Endothelial cell of umbilical vein (primary cell): ENCODE results near the gene PTDSS2. TPM values are rescaled to one million over a fixed set of nuclear protein-coding genes. Genes with fewer than 3 reads are reported as not detected.

ENCODE experiments used
- BruUV-seq: library from RNA; stranded (reverse); fragments of 400-500 nt; replicated peaks from 2 replicates; lab custom pipeline; 2021; lab: Mats Ljungman, UMichigan
- CTCF ChIA-PET: fragments of 300-600, 350-600 bp; sonication (Branson Sonifier 250); formaldehyde crosslinking; loops from one replicate; lab custom pipeline; 2021; ENCODE audit warnings: antibody characterized with exemption, inconsistent platforms; lab: Charles Lee
- POLR2A ChIA-PET: fragments of 300-600, 350-600 bp; sonication (Branson Sonifier 250); formaldehyde crosslinking; loops from one replicate; lab custom pipeline; 2021; ENCODE audit warnings: antibody characterized with exemption, inconsistent platforms; lab: Charles Lee
- DNase-seq: peaks from one replicate; pipeline ENCODE4 v3.0.0-alpha.2; 2011; ENCODE audit warnings: low read depth, low spot score
- FAIRE-seq: peaks from 2 replicates; lab custom pipeline; 2011; peaks lifted over from hg19 to GRCh38; lab: Jason Lieb, UNC
- H2AFZ ChIP-seq: 2 replicates; pipeline ENCODE4 v1.6.0; 2012; ENCODE audit warnings: low read depth, low read length, control low read depth, inconsistent platforms
- H3K27ac ChIP-seq: 2 replicates; pipeline ENCODE4 v1.5.1; 2011; ENCODE audit warnings: low read depth, mild to moderate bottlenecking, control low read depth, low read length, moderate library complexity; ENCODE audit not compliant: insufficient read depth
- H3K27me3 ChIP-seq, 2 experiments: 2 replicates each; pipeline versions ENCODE4 v1.6.0 to v1.6.1; 2011; ENCODE audit warnings: low read length in 2 of 2, mixed read lengths in 1 of 2; ENCODE audit not compliant: control insufficient read depth in 2 of 2, insufficient read depth in 2 of 2
- H3K36me3 ChIP-seq, 2 experiments: 2 replicates in 1 of 2; 3 replicates in 1 of 2; pipeline ENCODE4 v1.5.1; 2011; ENCODE audit warnings: low read length in 2 of 2, mild to moderate bottlenecking in 1 of 2, moderate library complexity in 1 of 2; ENCODE audit not compliant: control insufficient read depth in 2 of 2, insufficient read depth in 2 of 2; ENCODE audit errors: extremely low read depth in 1 of 2
- H3K4me1 ChIP-seq: 3 replicates; pipeline ENCODE4 v1.5.1; 2011; ENCODE audit warnings: mild to moderate bottlenecking, low read length; ENCODE audit not compliant: control insufficient read depth, insufficient read depth; ENCODE audit errors: extremely low read depth
- H3K4me2 ChIP-seq: 2 replicates; pipeline ENCODE4 v1.6.1; 2011; ENCODE audit warnings: low read length, control low read depth, mixed read lengths; ENCODE audit not compliant: insufficient read depth
- H3K4me3 ChIP-seq, 3 experiments: fragments of 200-600 bp in 1 of 3; sonication (generic), shearing (Covaris generic) in 1 of 3; replicated peaks in 1 of 3; 2 replicates each; pipeline ENCODE4 v1.5.1; 2011 to 2016; ENCODE audit warnings: control low read depth in 3 of 3, low read length in 3 of 3, mild to moderate bottlenecking in 2 of 3, inconsistent platforms in 1 of 3, low read depth in 1 of 3, moderate library complexity in 1 of 3; ENCODE audit not compliant: insufficient read depth in 1 of 3
- H3K79me2 ChIP-seq: 2 replicates; pipeline ENCODE4 v1.6.0; 2012; ENCODE audit warnings: low read length, inconsistent platforms; ENCODE audit not compliant: control insufficient read depth, insufficient read depth
- H3K9ac ChIP-seq: replicated peaks from 2 replicates; pipeline ENCODE3; 2011; ENCODE audit warnings: low read length, control low read depth; ENCODE audit not compliant: insufficient read depth; ENCODE audit errors: extremely low read depth
- H3K9me1 ChIP-seq: replicated peaks from 3 replicates; pipeline ENCODE4 v1.6.0; 2011; ENCODE audit warnings: mild to moderate bottlenecking, low read length; ENCODE audit not compliant: control insufficient read depth, insufficient read depth; ENCODE audit errors: extremely low read depth
- H3K9me3 ChIP-seq: replicated peaks from 2 replicates; pipeline ENCODE4 v1.5.1; 2012; ENCODE audit warnings: low read length, inconsistent platforms; ENCODE audit not compliant: control insufficient read depth, insufficient read depth
- H4K20me1 ChIP-seq: replicated peaks from 2 replicates; pipeline ENCODE3; 2011; ENCODE audit warnings: mild to moderate bottlenecking, low read length; ENCODE audit not compliant: control insufficient read depth, insufficient read depth; ENCODE audit errors: extremely low read depth
- EZH2 ChIP-seq: IDR thresholded peaks from 2 replicates; pipeline ENCODE4 v1.6.1; 2012; ENCODE audit warnings: borderline replicate concordance, low read depth, mild to moderate bottlenecking, moderate library complexity, low read length, inconsistent platforms; ENCODE audit not compliant: severe bottlenecking
- FOS ChIP-seq: IDR thresholded peaks from 2 replicates; pipeline ENCODE4 v1.6.1; 2011; ENCODE audit warnings: mild to moderate bottlenecking, low read length, moderate library complexity, borderline replicate concordance; ENCODE audit not compliant: insufficient read depth
- GATA2 ChIP-seq: IDR thresholded peaks from 2 replicates; pipeline ENCODE4 v1.7.0; 2011; ENCODE audit warnings: low read depth, mild to moderate bottlenecking, moderate library complexity, mixed read lengths, low read length; ENCODE audit not compliant: insufficient read length, insufficient read depth
- JUN ChIP-seq: IDR thresholded peaks from 2 replicates; pipeline ENCODE4 v1.6.1; 2011; ENCODE audit warnings: borderline replicate concordance, low read depth; ENCODE audit not compliant: insufficient read length, insufficient read depth
- MYC ChIP-seq: IDR thresholded peaks from one replicate; pipeline ENCODE4 v1.6.1; 2011; ENCODE audit warnings: mild to moderate bottlenecking, low read depth, low read length
- POLR2A ChIP-seq: IDR thresholded peaks from 2 replicates; pipeline ENCODE4 v1.6.1; 2012; ENCODE audit warnings: low read depth, mild to moderate bottlenecking, control low read depth, low read length
- POLR2AphosphoS5 ChIP-seq: IDR thresholded peaks from 2 replicates; pipeline ENCODE4 v1.6.1; 2012; ENCODE audit warnings: low read depth, mild to moderate bottlenecking, control low read depth, low read length, moderate library complexity; ENCODE audit not compliant: insufficient read depth
- dilution Hi-C: fragments of 300-500 bp; cut with MboI; formaldehyde crosslinking; loops from one replicate; pipeline ENCODE4 v1.15.0; 2019; ENCODE audit warnings: low sequenced_read_pairs; ENCODE audit not compliant: extremely low pct_ligation_motif_present
- intact Hi-C: fragments of 100-400 bp; cut with micrococcal nuclease; formaldehyde crosslinking; loops from one replicate; pipeline ENCODE4 v1.10.0; 2022
- polyA plus RNA-seq, 4 experiments: library from polyadenylated mRNA; depleted of rRNA in 3 of 4; stranded (reverse) in 3 of 4; unstranded in 1 of 4; fragments of >200 nt; gene quantifications; 2 replicates each; pipeline versions ENCODE4 v1.2.1 to v1.2.3, GENCODE V29; 2011 to 2012; ENCODE audit warnings: missing spikeins in 1 of 4
- total RNA-seq: library from RNA; stranded (reverse); gene quantifications from 2 replicates; pipeline ENCODE4 v1.2.3, GENCODE V29; 2021
- TF ChIP-seq, protein P1 (sequence below), 2 donors: IDR thresholded peaks; 1 replicate in 1 of 2; 2 replicates in 1 of 2; pipeline ENCODE4 v1.5.1; 2011; ENCODE audit warnings: low read length in 2 of 2, mild to moderate bottlenecking in 2 of 2, moderate library complexity in 2 of 2, control low read depth in 1 of 2, inconsistent platforms in 1 of 2, low read depth in 1 of 2; ENCODE audit not compliant: insufficient read depth in 1 of 2; ENCODE audit errors: extremely low read depth in 1 of 2
- TF ChIP-seq, protein P2 (sequence below): IDR thresholded peaks from 2 replicates; pipeline ENCODE4 v1.6.1; 2011; ENCODE audit not compliant: insufficient read depth, insufficient read length

PTDSS2 gene
- total and polyA plus RNA-seq, 2 donors (not counting 3 experiments of a cell fraction or from before 2014, with no cell fraction given): 41.4 to 46.8 TPM

DNA sequence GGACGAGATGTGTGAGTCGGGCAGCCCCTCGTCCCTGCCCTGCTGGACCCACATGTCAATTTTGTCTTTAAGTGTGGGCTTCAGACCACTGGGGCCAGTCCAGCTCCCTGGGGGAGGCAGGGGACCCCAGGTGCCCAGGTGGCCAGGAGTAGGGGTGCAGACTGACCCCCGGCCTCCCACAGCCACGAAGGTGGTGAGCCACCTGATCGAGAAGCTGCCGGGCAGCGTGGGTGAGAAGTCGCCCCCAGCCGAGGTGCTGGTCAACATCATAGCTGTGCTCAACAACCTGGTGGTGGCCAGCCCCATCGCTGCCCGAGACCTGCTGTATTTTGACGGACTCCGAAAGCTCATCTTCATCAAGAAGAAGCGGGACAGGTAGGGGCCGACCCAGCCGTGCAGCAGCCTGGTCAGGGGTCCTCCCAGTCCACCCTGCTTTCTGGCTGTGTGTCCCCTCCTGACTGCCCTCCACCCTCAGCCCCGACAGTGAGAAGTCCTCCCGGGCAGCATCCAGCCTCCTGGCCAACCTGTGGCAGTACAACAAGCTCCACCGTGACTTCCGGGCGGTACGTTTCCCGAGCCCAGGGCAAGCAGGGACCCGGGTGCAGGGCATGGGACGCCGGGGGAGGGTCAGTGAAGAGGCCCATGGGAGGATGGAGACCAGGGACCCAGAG, 46.2 kb upstream of the PTDSS2 start:
- Histone ChIP-seq H3K27ac (no peak overlapping the region), H3K79me2 (no peaks in the 10 kb centered on the region), H3K27me3 (peaks cover 0 to 3% of the 10 kb centered on the region in 2 experiments), H3K4me2 (no peak overlapping the region), H3K4me1 (peaks cover 5% of the 10 kb centered on the region), H3K36me3 (no peaks in the 10 kb centered on the region), H3K9me1 (no peaks in the 10 kb centered on the region), H4K20me1 (no peaks in the 10 kb centered on the region), H2AFZ (no peak overlapping the region), H3K9ac (no peak overlapping the region), H3K9me3 (no peaks in the 10 kb centered on the region), H3K4me3 (no peak overlapping the region)
- no peak for TF ChIP-seq EZH2
- no peak for TF ChIP-seq JUN
- no peak for TF ChIP-seq FOS
- TF ChIP-seq, protein P1, sequence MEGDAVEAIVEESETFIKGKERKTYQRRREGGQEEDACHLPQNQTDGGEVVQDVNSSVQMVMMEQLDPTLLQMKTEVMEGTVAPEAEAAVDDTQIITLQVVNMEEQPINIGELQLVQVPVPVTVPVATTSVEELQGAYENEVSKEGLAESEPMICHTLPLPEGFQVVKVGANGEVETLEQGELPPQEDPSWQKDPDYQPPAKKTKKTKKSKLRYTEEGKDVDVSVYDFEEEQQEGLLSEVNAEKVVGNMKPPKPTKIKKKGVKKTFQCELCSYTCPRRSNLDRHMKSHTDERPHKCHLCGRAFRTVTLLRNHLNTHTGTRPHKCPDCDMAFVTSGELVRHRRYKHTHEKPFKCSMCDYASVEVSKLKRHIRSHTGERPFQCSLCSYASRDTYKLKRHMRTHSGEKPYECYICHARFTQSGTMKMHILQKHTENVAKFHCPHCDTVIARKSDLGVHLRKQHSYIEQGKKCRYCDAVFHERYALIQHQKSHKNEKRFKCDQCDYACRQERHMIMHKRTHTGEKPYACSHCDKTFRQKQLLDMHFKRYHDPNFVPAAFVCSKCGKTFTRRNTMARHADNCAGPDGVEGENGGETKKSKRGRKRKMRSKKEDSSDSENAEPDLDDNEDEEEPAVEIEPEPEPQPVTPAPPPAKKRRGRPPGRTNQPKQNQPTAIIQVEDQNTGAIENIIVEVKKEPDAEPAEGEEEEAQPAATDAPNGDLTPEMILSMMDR (IDR thresholded peaks at IDR 0.05; ENCODE audit: extremely low read depth in 1 of 2, insufficient read depth in 1 of 2, low read depth in 1 of 2, low read length in 2 of 2): no peak
- no peak for TF ChIP-seq MYC
- TF ChIP-seq, protein P2, sequence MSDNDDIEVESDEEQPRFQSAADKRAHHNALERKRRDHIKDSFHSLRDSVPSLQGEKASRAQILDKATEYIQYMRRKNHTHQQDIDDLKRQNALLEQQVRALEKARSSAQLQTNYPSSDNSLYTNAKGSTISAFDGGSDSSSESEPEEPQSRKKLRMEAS: no peak
- TF ChIP-seq POLR2AphosphoS5: no peak
- TF ChIP-seq GATA2: no peak
- no peak for TF ChIP-seq POLR2A
- dilution Hi-C loops: no loop called here
- ChIA-PET POLR2A (no interaction called here), CTCF (interaction anchor here (5.5 kb wide), 1 partner anchor 44 kb away, joined by 57 read pairs; no protein-coding TSS in a partner anchor)
- intact Hi-C loops: no loop called here
- FAIRE-seq (no peak), DNase-seq (no peak)
- BruUV-seq: no TSS peak
